SJCRH30 (cell line): ENCODE results near the gene SPECC1. TPM values are rescaled to one million over a fixed set of nuclear protein-coding genes. Genes with fewer than 3 reads are reported as not detected.

ENCODE experiments used
- DNase-seq, 2 experiments: peaks; one replicate each; pipeline ENCODE4 v3.0.0-alpha.2; 2015 to 2020
- H3K27ac ChIP-seq: fragments of 250-450 bp; sonication (Bioruptor Pico); 2 replicates; pipeline ENCODE4 v1.5.1; 2020; ENCODE audit warnings: mild to moderate bottlenecking, moderate library complexity
- H3K27me3 ChIP-seq: fragments of 250-450 bp; sonication (Bioruptor Pico); 2 replicates; pipeline ENCODE4 v1.5.1; 2020; ENCODE audit warnings: mild to moderate bottlenecking, moderate library complexity
- H3K36me3 ChIP-seq: fragments of 250-450 bp; sonication (Bioruptor Pico); 2 replicates; pipeline ENCODE4 v1.5.1; 2020; ENCODE audit warnings: mild to moderate bottlenecking, moderate library complexity
- H3K4me1 ChIP-seq: fragments of 250-450 bp; sonication (Bioruptor Pico); 2 replicates; pipeline ENCODE4 v1.5.1; 2020; ENCODE audit warnings: mild to moderate bottlenecking, moderate library complexity
- H3K4me3 ChIP-seq: fragments of 250-450 bp; sonication (Bioruptor Pico); 2 replicates; pipeline ENCODE4 v1.5.1; 2020; ENCODE audit warnings: mild to moderate bottlenecking, moderate library complexity
- H3K9me3 ChIP-seq: fragments of 250-450 bp; sonication (Bioruptor Pico); replicated peaks from 2 replicates; pipeline ENCODE4 v1.5.1; 2020; ENCODE audit warnings: mild to moderate bottlenecking, moderate library complexity
- total RNA-seq: library from RNA; depleted of rRNA; stranded (reverse); fragments of >200 nt; shearing (Covaris generic); gene quantifications from 2 replicates; pipeline ENCODE4 v1.2.3, GENCODE V29; 2014

SPECC1 gene
- total RNA-seq, 1 experiment from 2014 or later: 167 TPM

DNA sequence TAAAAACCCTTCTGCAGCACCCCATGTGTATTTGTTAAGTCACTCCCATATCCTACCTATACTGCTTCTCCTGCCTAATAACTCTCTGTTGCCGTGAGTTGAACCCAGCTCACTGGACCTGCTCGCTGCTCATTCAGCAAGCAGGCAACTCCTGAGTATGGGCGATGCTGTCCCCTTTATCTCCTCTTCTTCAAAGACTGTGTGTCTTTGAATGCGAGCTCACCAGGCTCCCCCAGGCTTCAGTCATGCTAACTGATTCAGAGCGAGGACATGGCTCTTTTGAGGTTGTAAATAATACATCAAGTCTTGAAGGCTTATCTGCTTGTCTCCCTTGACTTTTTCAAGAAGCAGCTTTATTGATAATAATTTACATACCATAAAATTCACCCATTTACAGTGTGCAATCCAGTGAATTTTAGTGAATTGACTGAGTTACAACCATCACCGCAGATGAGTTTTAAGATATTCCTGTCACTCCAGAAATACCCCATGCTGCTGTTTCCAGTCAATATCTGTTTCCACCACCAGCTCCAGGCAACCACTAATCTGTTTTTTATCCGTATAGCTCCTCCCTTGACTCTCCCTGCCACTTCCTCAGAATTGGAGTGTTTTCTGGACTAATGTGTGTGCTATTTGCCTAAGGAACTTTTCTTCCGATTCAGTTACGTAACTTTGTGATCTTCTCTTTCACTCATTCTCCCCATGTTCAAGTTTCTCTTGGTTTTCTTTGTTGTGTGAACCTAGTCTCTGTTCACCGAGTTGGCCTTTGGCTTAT lies 132.2 kb downstream of the SPECC1 start:
- H3K9me3 ChIP-seq: 0 out of 2 replicates have a peak, but pooled peaks cover 2% of the 10 kb centered on the region
- H3K4me1 ChIP-seq: no peaks in the 10 kb centered on the region
- DNase-seq: no peak
- H3K4me3 ChIP-seq: no peak overlapping the region
- 0 out of 2 replicates have a peak, but pooled peaks cover 3% of the 10 kb centered on the region for H3K27me3 ChIP-seq
- no peak overlapping the region for H3K27ac ChIP-seq
- H3K36me3 ChIP-seq: no peaks in the 10 kb centered on the region

DNA sequence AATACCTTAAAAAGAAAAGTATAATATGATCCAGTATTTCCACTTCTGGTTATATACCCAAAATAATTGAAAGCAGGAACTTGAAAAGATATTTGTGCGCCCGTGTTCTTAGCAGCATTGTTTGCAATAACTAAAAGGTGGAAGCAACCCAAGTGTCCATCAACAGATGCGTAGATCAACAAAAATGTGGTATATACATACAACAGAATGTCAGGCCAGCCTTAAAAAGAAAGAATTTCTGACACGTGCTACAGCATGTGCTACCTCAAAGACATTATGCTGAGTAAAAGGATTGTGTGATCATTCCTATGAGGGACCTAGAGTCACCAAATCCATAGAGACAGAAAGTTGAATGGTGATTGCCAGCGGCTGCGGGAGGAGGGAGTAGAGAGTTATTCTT lies 133.1 kb downstream of the SPECC1 start:
- no peaks in the 10 kb centered on the region for H3K36me3 ChIP-seq
- no peak overlapping the region for H3K4me3 ChIP-seq
- 0 out of 2 replicates have a peak, but pooled peaks cover 2% of the 10 kb centered on the region for H3K9me3 ChIP-seq
- H3K27ac ChIP-seq: no peak overlapping the region
- H3K4me1 ChIP-seq: no peaks in the 10 kb centered on the region
- 0 out of 2 replicates have a peak, but pooled peaks cover 3% of the 10 kb centered on the region for H3K27me3 ChIP-seq
- no peak for DNase-seq

DNA sequence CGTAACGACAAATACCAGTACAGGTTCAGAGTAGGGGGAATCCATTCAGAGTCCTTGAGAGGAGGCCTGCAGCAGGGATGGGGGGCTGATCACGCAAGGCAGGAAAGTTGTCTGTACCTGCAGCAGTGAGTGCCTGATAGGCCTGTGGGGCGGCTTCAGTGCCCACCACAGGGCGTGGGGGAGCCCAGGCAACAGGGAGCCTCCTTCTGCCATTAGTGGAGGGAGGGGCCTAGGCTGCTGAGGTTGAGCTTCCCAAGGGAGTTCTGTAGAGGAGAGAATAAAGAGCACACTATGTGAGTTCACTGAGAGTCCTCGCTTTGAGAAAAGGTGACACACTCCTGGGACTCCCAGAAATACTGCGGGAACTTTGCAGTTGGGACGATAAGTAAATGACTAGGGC lies 134.6 kb downstream of the SPECC1 start:
- Histone ChIP-seq H3K36me3 (no peaks in the 10 kb centered on the region), H3K27ac (no peak overlapping the region), H3K27me3 (0 out of 2 replicates have a peak, but pooled peaks cover 3% of the 10 kb centered on the region), H3K4me3 (no peak overlapping the region), H3K9me3 (0 out of 2 replicates have a peak, but pooled peaks cover 2% of the 10 kb centered on the region), H3K4me1 (no peaks in the 10 kb centered on the region)
- DNase-seq: no peak

DNA sequence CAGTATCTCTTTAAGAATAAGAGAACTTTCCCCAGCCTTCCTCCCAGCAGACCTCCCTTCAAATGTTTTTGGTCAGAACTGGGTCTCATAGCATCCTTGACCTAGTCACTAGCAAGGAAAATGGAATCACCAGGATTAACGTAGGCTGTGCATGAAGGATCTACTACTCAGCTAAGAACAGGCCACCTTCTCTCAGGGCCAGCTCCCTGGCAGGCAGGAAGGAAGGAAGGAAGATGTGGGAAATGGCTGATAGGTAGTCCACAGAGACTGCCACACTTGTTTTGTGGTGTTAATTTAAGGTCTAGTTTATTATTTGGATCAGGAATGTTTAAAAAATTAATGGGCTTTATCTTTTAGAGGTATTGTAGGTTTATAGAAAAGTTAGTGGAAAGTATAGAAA lies 136.4 kb downstream of the SPECC1 start:
- H3K4me3 ChIP-seq: no peak overlapping the region
- no peaks in the 10 kb centered on the region for H3K4me1 ChIP-seq
- DNase-seq: no peak
- no peaks in the 10 kb centered on the region for H3K36me3 ChIP-seq
- 0 out of 2 replicates have a peak, but pooled peaks cover 2% of the 10 kb centered on the region for H3K9me3 ChIP-seq
- H3K27me3 ChIP-seq: 0 out of 2 replicates have a peak, but pooled peaks cover 3% of the 10 kb centered on the region
- no peak overlapping the region for H3K27ac ChIP-seq

DNA sequence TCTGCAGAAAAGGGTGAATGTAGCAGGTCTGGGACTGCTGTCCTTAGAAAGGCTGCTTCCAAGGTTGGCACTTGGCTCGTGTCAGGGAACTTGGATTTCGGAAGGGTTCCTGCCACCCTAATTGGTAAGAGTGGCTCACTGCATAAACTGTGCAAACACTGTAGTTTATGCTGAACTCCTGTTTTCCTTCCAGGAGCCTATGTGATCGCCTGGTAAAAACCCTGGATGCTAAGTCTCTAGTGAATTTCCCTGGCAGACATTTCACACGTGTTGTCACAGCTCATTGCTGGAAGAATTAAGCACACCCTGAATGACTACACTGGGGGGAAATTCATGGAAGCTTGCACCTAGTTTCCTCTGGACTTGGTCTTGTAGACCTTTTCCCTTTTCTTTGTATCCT lies 140.1 kb downstream of the SPECC1 start:
- H3K27me3 ChIP-seq: peaks cover 9% of the 10 kb centered on the region; the same call in 1 of the 2 replicates
- H3K4me1 ChIP-seq: no peaks in the 10 kb centered on the region
- no peak overlapping the region for H3K27ac ChIP-seq
- 0 out of 2 replicates have a peak, but pooled peaks cover 2% of the 10 kb centered on the region for H3K9me3 ChIP-seq
- H3K36me3 ChIP-seq: no peaks in the 10 kb centered on the region
- DNase-seq: no peak
- H3K4me3 ChIP-seq: no peak overlapping the region

DNA sequence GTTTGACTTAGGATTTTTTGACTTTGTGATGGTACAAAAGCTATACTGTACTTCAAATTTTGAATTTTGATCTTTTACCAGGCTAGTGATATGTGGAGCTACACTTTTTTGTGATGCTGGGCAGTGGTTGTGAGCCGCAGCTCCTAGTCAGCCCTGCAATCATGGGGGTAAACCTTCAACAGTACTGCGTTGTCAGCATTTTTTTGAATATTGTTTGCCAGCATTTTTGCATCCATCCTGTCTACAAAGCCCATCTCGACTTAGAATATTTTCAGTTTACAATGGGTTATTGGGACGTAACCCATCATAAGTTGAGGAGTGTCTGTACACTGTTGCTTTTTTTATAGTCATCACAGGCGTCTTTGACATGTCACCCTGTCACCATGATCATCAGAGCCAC lies 142.0 kb downstream of the SPECC1 start:
- H3K4me1 ChIP-seq: no peaks in the 10 kb centered on the region
- no peak overlapping the region for H3K4me3 ChIP-seq
- H3K27me3 ChIP-seq: peaks cover 5% of the 10 kb centered on the region; the same call in 1 of the 2 replicates
- no peak overlapping the region for H3K27ac ChIP-seq
- DNase-seq: no peak
- H3K9me3 ChIP-seq: no peaks in the 10 kb centered on the region
- no peaks in the 10 kb centered on the region for H3K36me3 ChIP-seq

DNA sequence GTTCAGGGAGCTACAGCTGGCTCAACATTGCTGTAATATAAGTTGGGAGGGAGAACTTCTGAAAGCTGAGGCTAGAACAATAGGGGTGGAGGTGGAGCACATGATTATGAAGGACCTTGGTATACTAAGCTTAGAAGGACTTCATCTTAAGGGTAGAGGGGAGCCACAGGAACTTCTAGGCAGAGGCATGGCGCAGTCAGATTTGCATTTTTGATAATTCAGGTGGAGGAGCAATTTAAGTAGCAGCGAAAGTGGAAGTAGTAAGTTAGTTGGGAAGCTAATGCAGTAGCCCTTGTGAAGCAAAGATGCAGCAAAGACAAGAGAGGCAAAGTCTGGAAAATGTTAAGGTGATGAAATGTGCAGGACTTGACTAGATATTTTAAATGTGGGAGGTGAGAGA lies 144.1 kb downstream of the SPECC1 start:
- H3K36me3 ChIP-seq: no peaks in the 10 kb centered on the region
- no peak overlapping the region for H3K4me3 ChIP-seq
- H3K4me1 ChIP-seq: peaks cover 6% of the 10 kb centered on the region
- H3K9me3 ChIP-seq: no peaks in the 10 kb centered on the region
- peaks cover 5% of the 10 kb centered on the region; the same call in 1 of the 2 replicates for H3K27me3 ChIP-seq
- H3K27ac ChIP-seq: no peak overlapping the region
- DNase-seq: no peak

DNA sequence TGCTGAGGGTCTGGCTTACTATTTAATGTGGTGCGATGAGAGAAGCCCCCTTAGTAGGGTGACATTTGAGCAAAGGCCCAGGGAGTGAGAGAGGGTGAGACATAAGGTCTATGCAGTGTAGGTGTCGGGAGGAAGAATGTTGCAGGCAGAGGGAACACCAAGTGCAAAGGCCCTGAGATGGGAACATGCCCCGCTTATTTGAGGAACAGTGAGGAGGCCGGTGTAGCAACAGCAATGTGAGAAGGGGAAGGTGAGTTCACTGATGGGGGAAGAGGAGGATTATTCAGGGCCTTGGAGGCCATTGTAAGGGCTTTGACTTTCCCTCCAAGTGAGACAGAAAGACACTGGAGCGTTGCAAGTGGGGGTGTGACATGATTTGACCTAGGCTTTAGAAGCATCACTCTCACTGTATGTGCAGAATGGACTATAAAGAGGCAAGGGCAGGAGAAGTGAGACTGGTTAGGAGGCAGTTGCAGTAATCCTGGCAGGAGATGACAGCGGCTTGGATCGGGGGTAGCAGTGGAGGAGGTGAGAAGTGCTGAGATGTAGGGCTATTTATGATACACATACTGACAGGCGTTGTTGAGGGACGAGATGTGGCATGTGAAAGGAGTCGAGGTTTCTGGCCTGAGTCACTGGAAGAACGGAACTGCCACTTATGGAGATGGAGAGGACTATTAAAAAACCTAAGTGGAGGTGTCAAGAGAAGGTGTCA lies 145.3 kb downstream of the SPECC1 start:
- no peaks in the 10 kb centered on the region for H3K9me3 ChIP-seq
- no peak overlapping the region for H3K27ac ChIP-seq
- H3K36me3 ChIP-seq: no peaks in the 10 kb centered on the region
- H3K27me3 ChIP-seq: peaks cover 5% of the 10 kb centered on the region; the same call in 1 of the 2 replicates
- H3K4me1 ChIP-seq: peaks cover 6% of the 10 kb centered on the region
- H3K4me3 ChIP-seq: no peak overlapping the region
- no peak for DNase-seq

DNA sequence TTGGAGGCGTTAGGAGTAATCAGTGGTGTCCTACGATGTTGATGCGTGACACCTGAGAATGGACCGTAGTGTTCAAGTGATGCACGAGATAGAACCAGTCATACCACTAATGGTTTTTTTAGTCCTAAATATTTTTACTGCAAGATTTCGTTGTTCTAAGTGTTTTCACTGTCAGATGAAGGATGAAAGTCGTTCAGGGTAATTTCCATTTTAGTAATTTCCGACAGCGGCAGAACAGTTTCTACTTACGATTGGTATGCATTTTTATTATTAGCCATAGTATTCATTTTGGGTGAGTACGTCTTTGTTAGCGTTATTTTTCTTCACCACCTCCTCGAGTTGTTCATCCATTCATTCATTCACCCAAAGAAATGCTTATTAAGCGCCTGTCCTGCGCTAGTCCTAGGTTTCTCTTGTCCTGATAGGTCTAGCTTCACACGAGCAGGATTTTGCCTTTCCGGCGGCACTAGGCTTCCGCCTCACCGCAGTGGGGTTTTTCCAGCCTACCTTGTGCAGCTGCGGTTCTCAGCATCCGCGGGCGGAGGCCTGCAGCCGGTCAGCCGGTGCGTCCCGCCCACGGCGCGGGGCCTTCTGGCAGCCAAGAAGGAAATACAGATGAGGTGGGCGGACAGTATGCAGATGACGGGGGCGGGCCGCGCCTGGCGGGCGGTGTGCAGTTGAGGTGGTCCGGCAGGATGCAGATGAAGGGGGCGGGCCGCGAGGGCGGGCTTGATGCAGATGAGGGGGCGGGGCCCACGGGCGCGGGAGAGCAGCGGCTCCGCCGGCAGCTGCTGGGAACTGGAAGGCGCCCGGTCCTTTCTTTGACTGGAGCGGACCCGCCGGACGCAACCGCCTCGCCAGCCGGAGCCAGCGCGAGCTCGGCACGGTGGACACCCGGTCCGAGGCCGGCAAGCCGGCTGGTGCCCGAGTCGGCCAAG lies 146.4 kb downstream of the SPECC1 start:
- peak overlapping the region; percentile 52 for H3K27ac ChIP-seq
- peaks cover 6% of the 10 kb centered on the region for H3K4me1 ChIP-seq

DNA sequence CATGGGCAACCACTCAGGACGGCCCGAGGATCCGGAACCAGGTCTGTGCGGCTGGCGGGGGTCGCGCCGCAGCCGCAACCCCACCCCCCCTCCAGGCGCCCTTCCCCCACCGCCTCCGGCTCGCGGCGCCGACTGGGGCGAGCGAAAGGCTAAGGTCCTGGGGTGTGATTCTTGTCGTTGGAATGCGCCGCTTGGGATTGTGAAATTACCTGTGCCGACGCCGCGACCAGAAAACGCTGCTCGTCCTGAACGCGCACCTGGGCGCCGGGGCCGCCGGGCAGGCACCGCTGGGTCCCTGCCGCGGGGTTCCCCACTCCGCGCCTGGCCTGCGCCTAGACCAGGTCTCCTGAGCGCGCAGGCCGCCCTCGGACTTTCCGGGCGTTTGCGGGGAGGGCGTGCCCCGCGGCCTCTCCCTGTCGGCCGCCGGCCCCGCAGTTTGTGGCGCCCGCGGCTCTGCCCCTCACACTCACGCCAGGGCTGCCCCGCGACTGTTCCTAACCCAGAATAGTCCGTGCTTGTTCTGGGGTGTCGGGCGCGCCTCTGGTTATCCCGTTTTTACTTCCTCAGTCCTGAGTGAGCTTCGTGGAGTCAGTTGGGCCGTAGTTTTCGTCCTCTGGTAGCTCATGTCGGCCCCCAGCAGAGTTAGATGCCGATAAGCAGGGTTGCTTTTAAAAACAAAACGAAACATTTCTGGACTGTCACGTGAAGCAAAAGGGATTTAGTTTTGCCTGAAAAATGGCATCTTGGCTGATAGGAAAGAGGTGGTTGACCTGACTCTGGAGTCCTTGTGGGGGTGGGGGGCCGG lies 147.2 kb downstream of the SPECC1 start:
- peak overlapping the region; percentile 77 for H3K4me3 ChIP-seq
- DNase-seq: peak; percentile 73 to 76
- H3K27ac ChIP-seq: peak overlapping the region; percentile 52
- peaks cover 6% of the 10 kb centered on the region for H3K4me1 ChIP-seq
- peaks cover 5% of the 10 kb centered on the region; the same call in 1 of the 2 replicates for H3K27me3 ChIP-seq
- H3K9me3 ChIP-seq: no peaks in the 10 kb centered on the region
- no peaks in the 10 kb centered on the region for H3K36me3 ChIP-seq

More for the DNA sequence above, 146.4 kb downstream of the SPECC1 start:
- peaks cover 5% of the 10 kb centered on the region; the same call in 1 of the 2 replicates for H3K27me3 ChIP-seq
- H3K4me3 ChIP-seq: peak overlapping the region; percentile 77
- H3K9me3 ChIP-seq: no peaks in the 10 kb centered on the region
- H3K36me3 ChIP-seq: no peaks in the 10 kb centered on the region
- DNase-seq: peak; percentile 100

DNA sequence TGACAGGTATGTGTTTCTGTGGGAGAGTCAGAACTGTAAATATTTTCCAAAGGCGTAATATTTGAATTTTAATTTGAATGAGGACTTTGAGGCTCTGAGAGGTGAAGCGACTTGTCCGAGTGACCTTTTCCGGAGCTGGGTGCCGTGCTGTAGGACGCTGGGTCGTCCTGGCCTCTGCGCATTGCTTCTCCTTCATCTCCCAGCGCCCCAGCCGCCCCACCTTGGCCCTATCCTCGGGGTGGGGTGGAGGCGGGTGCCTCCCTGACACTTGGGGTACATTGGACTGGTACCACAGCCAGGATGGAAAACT lies 147.8 kb downstream of the SPECC1 start:
- H3K27ac ChIP-seq: no peak overlapping the region
- DNase-seq: no peak
- H3K4me3 ChIP-seq: peak overlapping the region; percentile 77
- H3K4me1 ChIP-seq: peaks cover 6% of the 10 kb centered on the region
- no peaks in the 10 kb centered on the region for H3K36me3 ChIP-seq
- no peaks in the 10 kb centered on the region for H3K9me3 ChIP-seq
- H3K27me3 ChIP-seq: peaks cover 5% of the 10 kb centered on the region; the same call in 1 of the 2 replicates

DNA sequence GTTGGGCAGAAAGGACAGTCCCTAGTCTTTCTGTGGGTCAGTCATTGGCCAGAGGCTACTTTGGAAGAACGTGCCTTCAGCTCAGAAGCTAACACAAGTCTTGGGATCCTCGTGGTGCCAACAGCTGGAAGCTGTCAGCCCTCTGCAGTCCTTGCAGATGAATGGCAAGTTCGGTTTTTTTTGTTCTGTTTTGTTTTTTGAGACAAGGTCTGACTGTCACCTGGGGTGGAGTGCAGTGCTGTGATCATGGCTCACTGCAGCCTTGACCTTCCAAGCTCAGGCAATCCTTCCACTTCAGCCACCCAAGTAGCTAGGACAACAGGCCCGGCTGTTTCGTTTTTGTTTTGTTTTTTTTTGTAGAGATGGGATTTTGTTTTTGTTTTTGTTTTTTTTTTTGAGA lies 149.4 kb downstream of the SPECC1 start:
- Histone ChIP-seq H3K4me1 (peaks cover 6% of the 10 kb centered on the region), H3K27ac (no peak overlapping the region), H3K36me3 (peaks cover 5% of the 10 kb centered on the region), H3K27me3 (no peaks in the 10 kb centered on the region), H3K9me3 (no peaks in the 10 kb centered on the region), H3K4me3 (no peak overlapping the region)
- DNase-seq: no peak

DNA sequence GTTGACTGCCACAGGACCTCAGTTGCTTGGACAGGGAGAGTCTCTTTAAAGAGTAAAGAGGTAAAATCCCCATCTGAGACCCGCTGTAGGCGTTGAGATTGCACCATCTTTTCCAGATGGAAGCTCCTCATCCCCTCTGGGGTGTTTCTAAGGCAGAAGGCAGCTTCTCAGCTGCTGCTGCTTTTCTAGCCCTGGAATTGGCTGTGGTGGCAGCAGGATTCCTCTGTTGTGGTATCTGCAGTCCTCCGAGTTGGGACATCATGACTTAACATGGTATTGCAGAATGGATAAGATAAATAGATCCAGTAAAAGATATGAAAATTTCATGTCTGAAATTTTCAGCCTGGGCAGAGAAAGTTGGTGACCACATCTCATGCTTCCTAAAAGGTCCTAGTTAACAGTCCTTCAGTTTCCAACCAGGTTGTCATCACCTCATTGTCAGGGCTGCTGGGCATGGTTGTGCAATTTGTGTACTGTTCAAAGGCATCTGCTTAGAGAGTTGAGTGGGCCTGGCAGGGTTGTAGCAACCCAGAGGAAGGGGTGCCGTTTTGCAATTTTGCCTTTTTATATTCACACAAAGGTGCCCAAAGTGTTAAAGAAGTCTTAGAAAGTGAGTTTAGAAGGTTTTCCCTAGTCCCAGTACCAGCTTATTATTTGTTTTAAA lies 150.4 kb downstream of the SPECC1 start:
- H3K4me3 ChIP-seq: no peak overlapping the region
- peaks cover 5% of the 10 kb centered on the region for H3K36me3 ChIP-seq
- no peak overlapping the region for H3K27ac ChIP-seq
- peak in 1 of 2 experiments; percentile 43 for DNase-seq
- peaks cover 6% of the 10 kb centered on the region for H3K4me1 ChIP-seq
- no peaks in the 10 kb centered on the region for H3K9me3 ChIP-seq
- H3K27me3 ChIP-seq: no peaks in the 10 kb centered on the region
